K562 (cell line): ENCODE data around the gene RPL39L. TPM values are rescaled to one million over a fixed set of nuclear protein-coding genes. Genes with fewer than 3 reads are reported as not detected.

Source experiments
- ARID1B ChIP-seq: fragments of 450-650 bp; IDR thresholded peaks from 2 replicates; pipeline ENCODE4 v1.6.1; 2016; ENCODE audit warnings: antibody characterized with exemption, mild to moderate bottlenecking, inconsistent platforms
- CHCHD3 ChIP-seq: fragments of 250-450 bp; sonication (Bioruptor Pico); IDR thresholded peaks from 2 replicates; pipeline ENCODE4 v2.1.2; 2022; ENCODE audit warnings: mild to moderate bottlenecking
- CTBP1 ChIP-seq: fragments of 450-650 bp; IDR thresholded peaks from 2 replicates; pipeline ENCODE4 v1.6.1; 2016; ENCODE audit warnings: borderline replicate concordance
- DPF2 ChIP-seq: fragments of 450-650 bp; IDR thresholded peaks from 2 replicates; pipeline ENCODE4 v1.6.1; 2016
- ERF ChIP-seq: fragments of 450-650 bp; formaldehyde crosslinking; IDR thresholded peaks from 2 replicates; pipeline ENCODE4 v1.4.0; 2020; ENCODE audit warnings: mild to moderate bottlenecking, mixed read lengths
- ESRRA ChIP-seq: fragments of 450-650 bp; IDR thresholded peaks from 2 replicates; pipeline ENCODE4 v1.6.1; 2014; ENCODE audit warnings: low read depth, mild to moderate bottlenecking, moderate library complexity, borderline replicate concordance
- KAT2B ChIP-seq: IDR thresholded peaks from one replicate; pipeline ENCODE4 v1.6.1; 2012; ENCODE audit warnings: low read depth, mild to moderate bottlenecking, control low read depth, inconsistent platforms, low read length, moderate library complexity
- KDM2B ChIP-seq: fragments of 250-450 bp; sonication (Bioruptor Pico); IDR thresholded peaks from 2 replicates; pipeline ENCODE4 v1.8.0; 2021; ENCODE audit warnings: mild to moderate bottlenecking, moderate library complexity
- MIER1 ChIP-seq: fragments of 450-650 bp; IDR thresholded peaks from 2 replicates; pipeline ENCODE4 v1.6.1; 2016; ENCODE audit warnings: antibody characterized with exemption, mild to moderate bottlenecking, low read depth
- NCOA2 ChIP-seq, 2 experiments: fragments of 450-650 bp; IDR thresholded peaks; 2 replicates each; pipeline ENCODE4 v1.6.1; 2018; ENCODE audit warnings: mild to moderate bottlenecking in 2 of 2, moderate library complexity in 1 of 2; ENCODE audit not compliant: partially characterized antibody in 2 of 2
- NR2C2 ChIP-seq, 2 experiments: fragments of 200-800 bp in 1 of 2; sonication (Bioruptor generic) in 1 of 2; sonication (generic) in 1 of 2; formaldehyde crosslinking in 1 of 2; IDR thresholded peaks; 2 replicates each; pipeline versions ENCODE4 v1.6.1 to v1.8.0; 2016 to 2022; ENCODE audit warnings: mild to moderate bottlenecking in 1 of 2, missing compliant biosample characterization in 1 of 2, missing genetic modification characterization in 1 of 2, missing genetic modification reagents in 1 of 2
- PPARD ChIP-seq: fragments of 250-450 bp; sonication (Bioruptor Pico); IDR thresholded peaks from 2 replicates; pipeline ENCODE4 v1.8.0; 2022; ENCODE audit warnings: inconsistent platforms, mild to moderate bottlenecking, moderate library complexity
- TCF7L2 ChIP-seq: fragments of 150-350 bp; IDR thresholded peaks from 2 replicates; pipeline ENCODE4 v1.6.1; 2016; ENCODE audit warnings: low read depth, mild to moderate bottlenecking, low read length, moderate library complexity
- TEAD4 ChIP-seq, 2 experiments: sonication (generic) in 1 of 2; formaldehyde crosslinking in 1 of 2; IDR thresholded peaks; 2 replicates each; pipeline versions ENCODE4 v1.6.1 to v1.8.0; 2012 to 2022; ENCODE audit warnings: borderline replicate concordance in 1 of 2, inconsistent platforms in 1 of 2, low read length in 1 of 2, mild to moderate bottlenecking in 1 of 2, missing genetic modification reagents in 1 of 2
- ZNF277 ChIP-seq: fragments of 250-450 bp; sonication (Bioruptor Pico); IDR thresholded peaks from 2 replicates; pipeline ENCODE4 v1.8.0; 2022; ENCODE audit warnings: inconsistent platforms, mild to moderate bottlenecking, moderate library complexity, borderline replicate concordance
- ZNF77 ChIP-seq: fragments of 250-450 bp; sonication (Bioruptor Pico); IDR thresholded peaks from 2 replicates; pipeline ENCODE4 v1.5.0; 2020
- polyA plus RNA-seq, 8 experiments: library from polyadenylated mRNA; depleted of rRNA in 4 of 8; stranded (reverse) in 5 of 8; unstranded in 3 of 8; fragments of >200 nt; fragmentation: Nextera tagmentation in 2 of 8; fragmentation: Illumina TruSeq in 1 of 8; extraction: Ambion mirVana in 2 of 8; extraction: Trizol in 1 of 8; gene quantifications; 2 replicates each; pipeline versions ENCODE4 v1.2.1 to v1.2.3, GENCODE V29; 2011 to 2014; ENCODE audit warnings: inconsistent platforms in 1 of 8, missing spikeins in 1 of 8
- total RNA-seq, 7 experiments: library from RNA; depleted of rRNA in 6 of 7; stranded (reverse); fragments of >200 nt in 6 of 7; fragmentation: Illumina TruSeq in 2 of 7; extraction: Trizol in 2 of 7; gene quantifications; 2 replicates each; pipeline versions ENCODE4 v1.2.1 to v1.2.3, GENCODE V29; 2011 to 2021; ENCODE audit warnings: low replicate concordance in 1 of 7
- TF ChIP-seq, protein P1 (sequence below): fragments of 250-450 bp; sonication (Bioruptor Pico); IDR thresholded peaks from 2 replicates; pipeline ENCODE4 v1.5.0; 2021; ENCODE audit warnings: mild to moderate bottlenecking, borderline replicate concordance
- TF ChIP-seq, protein P2 (sequence below): fragments of 250-450 bp; sonication (Bioruptor Pico); IDR thresholded peaks from 2 replicates; pipeline ENCODE4 v1.8.0; 2021; ENCODE audit warnings: moderate library complexity, mild to moderate bottlenecking, inconsistent platforms
- TF ChIP-seq, protein P3 (sequence below): sonication (generic); formaldehyde crosslinking; IDR thresholded peaks from 2 replicates; pipeline ENCODE4 v1.8.1; 2022; ENCODE audit warnings: missing genetic modification reagents

Gene RPL39L
- total and polyA plus RNA-seq, 9 of the 15 experiments (the other 6 are each of a cell fraction or from before 2014, with no cell fraction given) = 15.0 to 122 (median 45.5) TPM

DNA sequence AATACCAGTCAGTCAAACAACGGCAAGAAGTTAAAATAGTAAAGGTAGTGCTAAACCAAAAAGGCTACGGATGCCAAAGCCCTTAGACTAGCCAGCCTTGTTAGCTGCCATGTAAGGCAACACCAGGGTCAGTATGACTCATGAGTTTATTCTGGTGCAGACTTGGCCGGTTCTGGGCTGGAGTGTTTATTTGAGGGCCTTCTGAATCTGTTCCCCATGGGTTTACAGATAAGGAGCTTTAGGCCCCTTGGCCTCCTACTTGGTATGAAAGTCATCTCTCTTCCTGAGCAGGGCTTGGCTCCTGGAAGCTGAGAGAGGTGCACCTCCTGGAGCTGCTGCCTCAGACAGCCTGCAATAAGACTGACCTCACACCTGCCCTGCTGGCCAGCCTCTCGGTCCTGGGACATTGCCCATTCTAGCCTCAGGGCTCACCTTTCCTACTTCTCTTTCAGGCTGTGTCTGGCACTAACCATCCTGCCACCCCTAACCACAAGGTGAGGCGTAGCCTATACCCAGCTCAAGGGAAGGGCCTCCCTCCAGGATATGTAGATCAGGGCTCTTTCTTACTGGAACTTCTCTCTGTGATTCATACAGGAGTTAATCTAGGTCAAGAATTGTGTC lies 47.6 kb upstream of the RPL39L start (continued):
- TF ChIP-seq ZNF277 = no peak
- TF ChIP-seq, protein P1, sequence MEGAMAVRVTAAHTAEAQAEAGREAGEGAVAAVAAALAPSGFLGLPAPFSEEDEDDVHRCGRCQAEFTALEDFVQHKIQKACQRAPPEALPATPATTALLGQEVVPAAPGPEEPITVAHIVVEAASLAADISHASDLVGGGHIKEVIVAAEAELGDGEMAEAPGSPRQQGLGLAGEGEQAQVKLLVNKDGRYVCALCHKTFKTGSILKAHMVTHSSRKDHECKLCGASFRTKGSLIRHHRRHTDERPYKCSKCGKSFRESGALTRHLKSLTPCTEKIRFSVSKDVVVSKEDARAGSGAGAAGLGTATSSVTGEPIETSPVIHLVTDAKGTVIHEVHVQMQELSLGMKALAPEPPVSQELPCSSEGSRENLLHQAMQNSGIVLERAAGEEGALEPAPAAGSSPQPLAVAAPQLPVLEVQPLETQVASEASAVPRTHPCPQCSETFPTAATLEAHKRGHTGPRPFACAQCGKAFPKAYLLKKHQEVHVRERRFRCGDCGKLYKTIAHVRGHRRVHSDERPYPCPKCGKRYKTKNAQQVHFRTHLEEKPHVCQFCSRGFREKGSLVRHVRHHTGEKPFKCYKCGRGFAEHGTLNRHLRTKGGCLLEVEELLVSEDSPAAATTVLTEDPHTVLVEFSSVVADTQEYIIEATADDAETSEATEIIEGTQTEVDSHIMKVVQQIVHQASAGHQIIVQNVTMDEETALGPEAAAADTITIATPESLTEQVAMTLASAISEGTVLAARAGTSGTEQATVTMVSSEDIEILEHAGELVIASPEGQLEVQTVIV (CRISPR knock-in tag) = no peak
- peak; percentile 21; the same call in 1 of the 2 replicates for TF ChIP-seq TEAD4 (IDR thresholded peaks at IDR 0.05; ENCODE audit: low read length)
- no peak for TF ChIP-seq TEAD4 (CRISPR knock-in tag; IDR thresholded peaks at IDR 0.05; ENCODE audit: borderline replicate concordance)
- no peak for TF ChIP-seq NCOA2 (IDR thresholded peaks at IDR 0.05; ENCODE audit: partially characterized antibody in 2 of 2)
- no peak for TF ChIP-seq TCF7L2
- no peak for TF ChIP-seq CHCHD3
- 0 out of 2 replicates have a peak, but pooled peaks have one; percentile 29 for TF ChIP-seq DPF2
- TF ChIP-seq KAT2B = no peak
- no peak for TF ChIP-seq ESRRA
- TF ChIP-seq, protein P2, sequence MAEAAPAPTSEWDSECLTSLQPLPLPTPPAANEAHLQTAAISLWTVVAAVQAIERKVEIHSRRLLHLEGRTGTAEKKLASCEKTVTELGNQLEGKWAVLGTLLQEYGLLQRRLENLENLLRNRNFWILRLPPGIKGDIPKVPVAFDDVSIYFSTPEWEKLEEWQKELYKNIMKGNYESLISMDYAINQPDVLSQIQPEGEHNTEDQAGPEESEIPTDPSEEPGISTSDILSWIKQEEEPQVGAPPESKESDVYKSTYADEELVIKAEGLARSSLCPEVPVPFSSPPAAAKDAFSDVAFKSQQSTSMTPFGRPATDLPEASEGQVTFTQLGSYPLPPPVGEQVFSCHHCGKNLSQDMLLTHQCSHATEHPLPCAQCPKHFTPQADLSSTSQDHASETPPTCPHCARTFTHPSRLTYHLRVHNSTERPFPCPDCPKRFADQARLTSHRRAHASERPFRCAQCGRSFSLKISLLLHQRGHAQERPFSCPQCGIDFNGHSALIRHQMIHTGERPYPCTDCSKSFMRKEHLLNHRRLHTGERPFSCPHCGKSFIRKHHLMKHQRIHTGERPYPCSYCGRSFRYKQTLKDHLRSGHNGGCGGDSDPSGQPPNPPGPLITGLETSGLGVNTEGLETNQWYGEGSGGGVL = no peak
- TF ChIP-seq KDM2B = no peak
- TF ChIP-seq CTBP1 = no peak
- TF ChIP-seq ARID1B = peak; percentile 54
- TF ChIP-seq NR2C2 (CRISPR knock-in tag; IDR thresholded peaks at IDR 0.05) = no peak
- no peak for TF ChIP-seq NR2C2 (tag; IDR thresholded peaks at IDR 0.05)
- TF ChIP-seq MIER1 = no peak
- no peak for TF ChIP-seq ZNF77 (CRISPR knock-in tag)
- no peak for TF ChIP-seq ERF
- TF ChIP-seq PPARD (CRISPR knock-in tag) = no peak
- TF ChIP-seq, protein P3, sequence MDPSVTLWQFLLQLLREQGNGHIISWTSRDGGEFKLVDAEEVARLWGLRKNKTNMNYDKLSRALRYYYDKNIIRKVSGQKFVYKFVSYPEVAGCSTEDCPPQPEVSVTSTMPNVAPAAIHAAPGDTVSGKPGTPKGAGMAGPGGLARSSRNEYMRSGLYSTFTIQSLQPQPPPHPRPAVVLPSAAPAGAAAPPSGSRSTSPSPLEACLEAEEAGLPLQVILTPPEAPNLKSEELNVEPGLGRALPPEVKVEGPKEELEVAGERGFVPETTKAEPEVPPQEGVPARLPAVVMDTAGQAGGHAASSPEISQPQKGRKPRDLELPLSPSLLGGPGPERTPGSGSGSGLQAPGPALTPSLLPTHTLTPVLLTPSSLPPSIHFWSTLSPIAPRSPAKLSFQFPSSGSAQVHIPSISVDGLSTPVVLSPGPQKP (CRISPR knock-in tag) = no peak
